HG02840 (cell line): ENCODE data around the gene TAF4B.

Source experiments
- ATAC-seq: cut with Tn5 transposase; IDR thresholded peaks from one replicate; pipeline ENCODE4 v1.9.1; 2021; ENCODE audit warnings: mild to moderate bottlenecking, moderate library complexity, moderate number of reproducible peaks; ENCODE audit not compliant: unreplicated experiment, low FRiP score

Gene TAF4B

DNA sequence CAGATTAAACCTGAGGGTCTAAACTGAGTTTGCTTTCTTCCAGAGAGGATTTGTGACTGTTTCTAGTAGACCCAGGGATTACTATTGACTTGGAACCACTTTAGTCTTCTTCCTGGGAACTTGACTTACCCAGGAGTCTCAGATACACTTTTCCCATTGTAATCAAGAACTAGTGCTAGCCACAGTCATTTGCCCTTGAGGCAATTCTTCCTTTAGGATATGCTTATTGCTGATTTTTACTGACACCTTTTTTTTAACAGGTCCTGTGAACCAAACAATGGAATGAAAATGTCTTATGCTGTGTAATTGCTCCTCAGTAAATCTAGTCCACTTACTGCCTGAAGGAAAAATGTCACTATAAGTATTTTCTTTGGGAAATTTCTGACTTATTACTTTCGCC, 78.3 kb downstream of the TAF4B start:
- no peak for ATAC-seq

DNA sequence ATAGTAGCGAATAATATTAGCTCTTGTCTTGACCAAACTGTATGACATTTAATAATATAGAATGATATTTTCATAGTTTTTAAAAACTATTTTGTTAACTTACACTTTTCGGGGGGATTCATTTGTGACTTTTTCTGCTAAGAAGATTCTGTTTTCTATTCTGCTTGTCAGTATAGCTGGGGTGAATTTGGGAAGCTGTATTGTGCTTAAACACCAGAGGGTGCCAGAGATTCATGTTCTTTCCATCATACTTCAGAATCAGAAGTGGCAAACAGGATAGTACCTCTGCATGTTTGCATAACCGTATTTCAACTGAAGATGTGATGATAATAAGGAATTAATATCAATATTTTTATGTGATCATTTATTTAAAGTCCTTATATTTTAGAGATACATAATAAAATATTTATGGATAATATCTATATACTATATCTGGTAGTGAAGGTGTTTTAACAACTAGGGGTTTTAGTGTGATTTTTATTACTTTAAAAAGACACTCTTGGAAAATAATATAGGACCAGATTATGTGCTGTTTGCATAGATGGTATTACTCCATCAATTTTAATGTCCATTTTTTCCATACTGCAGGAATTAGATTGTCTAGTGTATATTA, 81.0 kb downstream of the TAF4B start:
- ATAC-seq: no peak

GRCh38 chr18:26309281-26309680, 83.0 kb downstream of the TAF4B start:
- ATAC-seq: no peak

DNA sequence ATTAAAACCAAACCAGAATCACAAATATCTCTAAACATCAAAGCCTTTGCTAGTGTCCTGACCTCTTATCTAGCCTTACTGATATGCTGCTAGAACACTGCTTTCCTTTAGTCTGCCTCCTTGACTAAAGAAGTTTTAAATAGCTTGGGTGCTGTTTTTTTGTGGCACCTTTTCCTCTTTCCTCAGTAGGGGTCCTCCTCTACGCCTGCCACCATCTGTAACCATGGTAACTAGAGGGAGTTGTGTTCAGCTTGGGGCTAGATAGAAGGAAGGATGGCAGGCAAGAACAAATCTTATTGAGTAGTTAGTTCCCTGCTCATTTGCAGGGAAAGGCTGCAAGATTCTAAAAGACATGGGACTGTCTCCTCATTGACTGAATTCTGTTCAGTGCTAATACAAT, 86.0 kb downstream of the TAF4B start:
- no peak for ATAC-seq

GRCh38 chr18:26317398-26317797, 91.2 kb downstream of the TAF4B start:
- ATAC-seq: no peak

GRCh38 chr18:26320686-26321085, 94.4 kb downstream of the TAF4B start:
- no peak for ATAC-seq

- no peak for ATAC-seq
Measured at GRCh38 chr18:26322890-26323653, 96.8 kb downstream of the TAF4B start.

DNA sequence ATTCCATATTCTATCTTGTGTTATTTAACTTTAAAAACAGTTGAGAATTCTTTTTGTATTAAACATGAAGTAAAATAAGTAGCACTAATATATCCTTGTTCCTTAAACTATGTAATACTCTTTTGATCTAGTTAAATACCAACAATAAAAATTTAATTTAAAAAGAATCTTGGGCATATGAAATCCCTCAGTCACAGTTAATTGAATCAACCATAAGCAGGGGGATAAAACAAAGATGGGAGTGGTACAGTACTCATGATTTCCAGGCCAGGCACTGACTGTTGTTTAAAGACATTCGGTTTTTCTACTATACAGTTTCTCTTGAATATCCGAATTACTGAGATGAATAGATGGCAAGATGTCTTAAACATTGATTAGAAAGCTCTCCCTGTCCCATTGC, 99.5 kb downstream of the TAF4B start:
- no peak for ATAC-seq

DNA sequence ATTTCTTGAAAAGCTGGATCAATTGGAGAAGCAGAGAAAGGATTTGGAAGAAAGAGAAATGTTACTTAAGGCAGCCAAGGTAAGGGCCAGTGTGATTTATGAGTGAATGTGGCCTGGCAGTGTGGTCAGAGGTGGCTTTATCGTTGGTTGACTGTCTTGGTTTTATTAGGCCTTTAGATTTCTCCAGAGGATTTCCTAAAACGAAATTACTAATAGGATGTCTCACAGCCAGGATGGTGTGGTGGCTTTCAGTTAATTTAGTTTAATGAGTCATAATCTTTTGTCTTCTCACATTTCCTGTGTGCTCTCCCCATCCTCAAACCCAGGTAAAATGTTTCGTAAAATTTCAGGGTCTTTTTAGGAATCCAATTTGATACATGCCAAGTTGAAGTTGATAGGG, 100.8 kb downstream of the TAF4B start:
- no peak for ATAC-seq

GRCh38 chr18:26332991-26333390, 106.7 kb downstream of the TAF4B start:
- no peak for ATAC-seq

DNA sequence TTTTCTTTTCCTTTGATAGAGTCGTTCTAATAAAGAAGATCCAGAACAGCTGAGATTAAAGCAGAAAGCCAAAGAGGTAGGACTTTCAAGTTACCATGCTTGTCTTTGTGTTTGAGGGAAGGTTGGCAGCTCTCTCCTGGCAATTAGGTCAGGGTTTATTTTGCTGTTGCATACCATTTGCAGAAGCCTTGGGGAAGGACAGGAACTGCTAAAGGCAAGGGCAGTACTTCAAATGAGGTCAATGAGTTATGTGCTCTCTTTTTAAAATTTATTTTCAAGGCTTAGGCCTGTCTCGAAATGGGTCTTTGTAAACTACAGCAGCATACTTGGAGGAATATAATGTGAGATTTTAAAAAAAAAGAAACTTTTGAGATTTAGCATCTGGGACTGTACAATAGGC, 108.9 kb downstream of the TAF4B start:
- no peak for ATAC-seq

DNA sequence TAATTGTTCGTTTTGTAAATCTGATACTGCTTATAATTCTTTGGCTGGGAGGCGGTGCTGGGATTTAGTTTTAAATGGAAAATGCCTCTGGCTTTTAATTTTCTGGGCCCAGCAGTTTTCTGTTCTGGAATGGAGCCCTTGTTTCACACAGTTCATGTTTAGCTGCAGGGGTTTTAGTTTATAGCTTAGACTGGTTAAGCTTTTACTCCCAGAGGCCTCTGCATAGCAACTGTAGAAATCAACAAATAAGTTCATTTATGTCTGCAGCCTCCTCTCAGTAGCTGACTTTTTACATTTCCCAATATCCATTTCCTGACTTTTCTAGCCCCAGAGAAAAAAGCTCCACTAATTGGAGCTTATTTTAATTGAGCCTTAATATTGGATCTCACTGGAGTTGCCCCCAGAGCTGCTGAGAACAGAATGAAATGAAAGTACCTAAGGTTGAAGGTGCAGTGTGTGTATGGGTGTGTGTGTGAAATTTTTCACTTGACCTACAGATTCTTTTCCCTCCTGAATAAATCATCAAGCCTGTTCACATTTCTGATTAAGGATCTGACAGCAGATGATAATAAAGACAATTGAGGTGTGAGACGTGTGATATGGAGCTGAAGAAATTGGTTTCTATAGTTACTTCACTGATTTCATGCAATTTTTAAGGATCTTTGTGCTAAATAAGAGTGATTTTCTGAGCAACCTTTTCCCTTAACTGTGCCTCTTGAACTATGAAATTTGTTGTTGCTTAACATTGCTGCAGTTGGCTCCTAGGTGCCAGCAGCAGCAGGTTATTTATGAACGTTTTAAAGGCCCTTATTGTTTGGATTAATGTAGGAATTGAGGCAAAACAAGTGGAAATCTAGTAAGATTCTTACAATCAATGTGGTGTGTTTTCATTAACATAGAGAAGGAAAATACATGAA, 109.6 kb downstream of the TAF4B start:
- ATAC-seq: no peak

- no peak for ATAC-seq
Measured at GRCh38 chr18:26336572-26336971, 110.3 kb downstream of the TAF4B start.

DNA sequence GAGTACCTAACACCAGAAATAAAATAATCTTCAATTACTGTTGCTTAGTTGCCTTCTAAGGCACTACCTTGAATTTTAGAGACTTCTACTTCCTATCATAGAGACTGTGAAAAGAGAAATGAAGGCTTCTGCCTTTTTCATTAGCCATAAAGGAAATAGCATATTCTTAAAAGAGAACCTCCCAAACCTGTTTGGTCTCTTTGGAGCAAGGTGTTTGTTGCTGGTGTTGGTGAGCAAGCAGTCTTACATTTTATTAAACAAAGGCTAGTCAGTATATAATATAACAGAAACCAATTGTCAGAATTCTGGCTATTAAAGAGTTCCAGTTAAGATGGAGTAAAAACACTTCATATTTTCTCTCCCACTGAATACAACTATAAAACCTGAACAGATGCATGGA, 116.4 kb downstream of the TAF4B start:
- ATAC-seq: no peak

DNA sequence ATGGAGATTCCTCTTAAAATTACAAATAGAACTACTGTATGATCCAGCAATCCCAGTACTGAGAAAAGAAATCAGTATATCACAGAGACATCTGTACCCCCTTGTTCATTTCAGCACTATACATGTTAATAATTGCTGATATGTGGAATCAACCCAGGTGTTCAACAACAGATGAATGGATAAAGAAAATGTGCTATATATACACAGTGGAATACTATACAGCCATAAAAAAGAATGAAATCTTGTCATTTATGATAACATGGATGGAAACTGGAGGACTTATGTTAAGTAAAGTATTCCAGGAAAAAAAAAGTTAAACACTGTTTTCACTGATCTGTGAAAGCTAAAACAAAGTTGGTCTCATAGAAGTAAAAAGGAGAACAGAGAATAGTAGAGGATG, 124.7 kb downstream of the TAF4B start:
- ATAC-seq: no peak

- ATAC-seq: peak; percentile 56
Measured at GRCh38 chr18:26356045-26356785, 130.0 kb downstream of the TAF4B start.

DNA sequence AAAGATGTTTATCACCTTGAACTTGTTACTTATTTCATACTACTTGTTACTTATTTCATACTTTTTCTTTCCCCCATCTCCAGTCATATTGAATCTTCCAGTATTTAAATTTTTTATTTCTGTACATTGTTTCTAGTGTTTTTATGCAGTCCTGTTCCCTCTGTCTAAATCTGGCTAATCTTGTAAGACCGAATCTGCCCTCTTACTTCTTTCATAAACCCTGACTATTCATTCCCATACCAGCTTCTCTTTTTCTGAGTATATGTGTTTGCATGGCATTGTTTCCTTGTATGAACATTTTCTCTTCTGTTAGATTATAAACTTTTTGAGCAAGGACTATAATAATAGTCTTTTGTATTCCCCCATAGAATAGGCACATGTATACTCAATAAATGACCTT, 131.7 kb downstream of the TAF4B start:
- ATAC-seq: no peak

- no peak for ATAC-seq
Measured at GRCh38 chr18:26362021-26362420, 135.8 kb downstream of the TAF4B start.

- no peak for ATAC-seq
Measured at GRCh38 chr18:26367425-26367824, 141.2 kb downstream of the TAF4B start.

DNA sequence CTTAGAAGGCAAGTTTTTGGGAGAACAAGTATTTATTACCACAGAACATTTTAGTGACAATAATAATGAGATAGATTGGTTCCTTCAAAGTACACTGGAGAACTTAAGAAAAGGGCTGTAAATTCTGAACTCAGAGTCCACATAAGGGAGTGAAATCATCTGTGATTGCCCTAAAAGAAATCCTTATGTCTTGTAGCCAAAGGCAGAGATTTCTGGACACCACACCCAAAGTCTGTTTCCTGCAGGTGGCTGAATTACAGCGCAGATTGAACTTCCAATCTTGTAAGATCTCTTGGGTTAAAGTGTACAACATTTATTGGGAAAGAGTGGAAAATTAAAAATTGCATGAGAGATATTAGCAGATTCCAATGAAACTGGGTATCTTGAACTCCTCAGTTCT, 143.8 kb downstream of the TAF4B start:
- no peak for ATAC-seq

DNA sequence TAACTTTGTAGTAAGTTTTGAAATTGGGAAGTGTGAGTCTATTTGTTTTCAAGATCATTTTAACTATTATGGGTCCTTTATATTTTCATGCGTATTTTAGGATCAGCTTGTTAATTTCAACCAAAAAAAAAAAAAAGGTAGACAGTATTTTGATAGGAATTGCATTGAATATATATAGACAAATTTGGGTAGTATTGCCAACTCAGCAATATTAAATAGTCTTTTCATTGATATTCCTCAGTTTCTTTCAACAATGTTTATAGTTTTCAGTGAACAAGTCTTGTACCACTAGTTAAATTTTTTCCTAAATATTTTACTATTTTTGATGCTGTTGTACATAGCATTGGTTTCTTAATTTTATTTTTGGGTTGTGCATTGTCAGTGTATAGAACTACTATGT, 149.9 kb downstream of the TAF4B start:
- ATAC-seq: no peak
